C4-2B (cell line): ENCODE measurements around the gene CACNA2D1.

Source experiments
- H3K27ac ChIP-seq: fragments of 450-650 bp; 2 replicates; pipeline ENCODE4 v1.5.1; 2017
- CTCF ChIP-seq: fragments of 450-650 bp; conservative IDR thresholded peaks from 2 replicates; pipeline ENCODE4 v1.5.1; 2017; ENCODE audit warnings: mild to moderate bottlenecking
- ZFX ChIP-seq: fragments of 450-650 bp; IDR thresholded peaks from 2 replicates; pipeline ENCODE4 v1.6.1; 2017

The CACNA2D1 gene

GRCh38 chr7:82468435-82468834 is 24.9 kb upstream of the CACNA2D1 start:
- no peak for TF ChIP-seq CTCF
- no peak for TF ChIP-seq ZFX
- no peak overlapping the region for H3K27ac ChIP-seq

- TF ChIP-seq CTCF (no peak), ZFX (no peak)
- no peak overlapping the region for H3K27ac ChIP-seq
Measured at GRCh38 chr7:82467020-82467419, 23.4 kb upstream of the CACNA2D1 start.

- TF ChIP-seq CTCF, result no peak
- TF ChIP-seq ZFX, result no peak
- no peak overlapping the region for H3K27ac ChIP-seq
Measured at GRCh38 chr7:82464372-82464771, 20.8 kb upstream of the CACNA2D1 start.

GRCh38 chr7:82455295-82455694 is 11.7 kb upstream of the CACNA2D1 start:
- H3K27ac ChIP-seq, result no peak overlapping the region
- TF ChIP-seq ZFX, result no peak
- TF ChIP-seq CTCF, result no peak

GRCh38 chr7:82450759-82451158 is 7.2 kb upstream of the CACNA2D1 start:
- H3K27ac ChIP-seq, result no peak overlapping the region

GRCh38 chr7:82449910-82450309 is 6.3 kb upstream of the CACNA2D1 start:
- H3K27ac ChIP-seq, result no peak overlapping the region
- TF ChIP-seq CTCF (no peak), ZFX (no peak)

More at GRCh38 chr7:82450759-82451158, 7.2 kb upstream of the CACNA2D1 start:
- TF ChIP-seq CTCF (no peak), ZFX (no peak)

GRCh38 chr7:82446897-82447296 is 3.3 kb upstream of the CACNA2D1 start:
- TF ChIP-seq ZFX (no peak), CTCF (no peak)
- H3K27ac ChIP-seq, result no peak overlapping the region
